ENCODE results near the gene NOTCH1.
A peak's percentile ranks its signal among the peaks of the same experiment; 100 is the strongest.

The NOTCH1 gene

DNA sequence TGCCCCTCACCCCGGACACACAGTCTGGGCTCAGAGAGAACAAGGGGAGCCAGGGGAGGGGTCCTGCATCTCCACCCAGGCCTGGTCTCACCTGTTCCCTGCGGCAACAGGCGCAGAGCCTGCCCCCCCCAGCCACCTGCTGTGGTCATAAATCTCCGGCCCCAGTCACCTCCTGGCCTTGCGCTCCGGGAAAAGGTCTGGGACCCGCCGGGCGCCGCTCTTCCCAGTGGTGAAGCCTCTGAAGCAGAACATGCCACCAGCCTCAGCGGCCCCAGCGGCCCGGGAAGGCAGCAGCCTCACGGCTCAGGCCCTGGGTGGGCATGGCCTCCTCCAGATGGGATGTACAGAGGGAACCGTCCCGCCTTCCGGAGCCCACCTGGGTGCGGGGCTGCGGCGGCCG lies 20.6 kb downstream of the NOTCH1 start:
- Histone ChIP-seq H3K36me3 (ENCODE audit: insufficient read depth, low read length) (no peaks in the 10 kb centered on the region), H3K27ac (no peak overlapping the region), H3K9me3 (ENCODE audit: low read depth, low read length) (no peaks in the 10 kb centered on the region), H3K9ac (ENCODE audit: insufficient read length) (no peak overlapping the region), H3K4me3 (no peak overlapping the region)
- TF ChIP-seq FOXP2 (optimal IDR thresholded peaks at IDR 0.05; ENCODE audit: control extremely low read depth, extremely low read length, insufficient read depth) (no peak), POLR2AphosphoS5 (IDR thresholded peaks at IDR 0.05; ENCODE audit: borderline replicate concordance, low read depth, low read length) (no peak), EZH2 (IDR thresholded peaks at IDR 0.05) (no peak)
- no peak for DNase-seq (ENCODE audit: low read depth, low spot score)

DNA sequence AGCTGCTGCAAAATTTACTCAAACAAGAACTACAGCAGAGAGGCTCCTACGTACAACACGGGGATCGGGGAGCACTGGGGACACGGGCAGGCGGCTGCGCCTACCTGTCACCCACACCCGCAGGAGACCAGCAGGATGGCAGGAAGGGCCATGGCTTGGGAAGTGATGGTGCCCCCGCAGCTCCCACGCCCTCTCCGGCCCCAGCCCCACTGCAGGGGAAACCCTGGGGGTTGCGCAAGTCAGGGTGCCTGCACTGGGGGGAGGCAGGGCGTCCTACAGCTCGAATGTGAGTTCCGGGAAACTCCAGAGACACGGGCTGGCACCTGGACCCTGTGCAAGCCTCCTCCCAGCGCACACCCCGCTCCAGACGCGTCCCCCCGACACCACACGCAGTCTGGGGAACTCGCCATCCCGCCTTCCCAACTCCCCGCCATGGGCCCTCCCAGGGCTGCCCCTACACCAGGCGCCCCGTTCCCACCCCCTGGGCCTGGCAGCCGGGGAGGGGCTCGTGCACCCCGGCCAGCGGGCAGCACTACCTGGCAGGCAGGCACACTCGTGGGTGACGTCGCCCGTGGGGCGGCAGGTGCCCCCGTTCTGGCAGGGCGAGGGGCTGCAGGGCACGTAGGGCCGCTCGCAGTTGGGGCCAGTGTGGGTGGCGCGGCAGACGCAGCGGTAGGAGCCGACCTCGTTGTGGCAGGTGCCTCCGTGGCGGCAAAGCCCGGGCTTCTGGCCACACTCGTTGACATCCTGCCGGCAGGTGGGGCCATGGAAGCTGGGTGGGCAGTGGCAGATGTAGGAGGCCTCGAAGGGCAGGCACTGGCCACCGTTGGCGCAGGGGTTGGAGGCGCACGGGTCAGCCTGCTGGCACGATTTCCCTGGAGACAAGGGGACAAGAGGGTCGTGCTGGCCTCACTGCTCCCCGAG lies 23.3 kb downstream of the NOTCH1 start:
- Histone ChIP-seq H3K27ac (no peak overlapping the region), H3K9me3 (ENCODE audit: low read depth, low read length) (no peaks in the 10 kb centered on the region), H3K9ac (ENCODE audit: insufficient read length) (no peak overlapping the region), H3K4me3 (no peak overlapping the region), H3K36me3 (ENCODE audit: insufficient read depth, low read length) (peaks cover 9% of the 10 kb centered on the region; the same call in 1 of the 2 replicates)
- DNase-seq (ENCODE audit: low read depth, low spot score) = no peak
- TF ChIP-seq POLR2AphosphoS5 (IDR thresholded peaks at IDR 0.05; ENCODE audit: borderline replicate concordance, low read depth, low read length) (no peak), FOXP2 (optimal IDR thresholded peaks at IDR 0.05; ENCODE audit: control extremely low read depth, extremely low read length, insufficient read depth) (no peak), EZH2 (IDR thresholded peaks at IDR 0.05) (no peak)

DNA sequence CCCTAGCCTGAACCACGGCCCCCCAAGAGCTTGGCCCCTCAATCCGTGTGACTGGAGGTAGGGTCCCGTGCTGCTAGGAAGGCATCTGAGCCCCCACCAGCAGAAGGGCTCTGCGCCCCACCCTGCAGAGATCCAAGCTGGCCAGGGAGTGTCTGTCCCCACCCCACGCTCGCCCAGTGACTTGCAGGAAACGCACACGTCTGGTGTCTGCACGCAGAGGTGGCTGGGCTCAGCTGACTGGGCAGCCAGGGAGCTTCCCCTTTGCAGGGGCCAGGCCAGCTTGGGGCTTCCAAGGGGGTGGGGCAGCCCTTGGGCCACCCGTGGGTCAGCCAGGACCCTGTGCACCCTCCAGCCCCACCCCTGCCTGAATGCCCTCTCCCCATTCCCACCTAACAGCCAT lies 24.3 kb downstream of the NOTCH1 start:
- no peak overlapping the region for H3K9ac ChIP-seq (ENCODE audit: insufficient read length)
- no peaks in the 10 kb centered on the region for H3K9me3 ChIP-seq (ENCODE audit: low read depth, low read length)
- no peak for TF ChIP-seq FOXP2 (optimal IDR thresholded peaks at IDR 0.05; ENCODE audit: control extremely low read depth, extremely low read length, insufficient read depth)
- TF ChIP-seq EZH2 (IDR thresholded peaks at IDR 0.05) = no peak
- no peak for TF ChIP-seq POLR2AphosphoS5 (IDR thresholded peaks at IDR 0.05; ENCODE audit: borderline replicate concordance, low read depth, low read length)
- peaks cover 9% of the 10 kb centered on the region; the same call in 1 of the 2 replicates for H3K36me3 ChIP-seq (ENCODE audit: insufficient read depth, low read length)
- no peak for DNase-seq (ENCODE audit: low read depth, low spot score)
- no peak overlapping the region for H3K27ac ChIP-seq
- H3K4me3 ChIP-seq = no peak overlapping the region

DNA sequence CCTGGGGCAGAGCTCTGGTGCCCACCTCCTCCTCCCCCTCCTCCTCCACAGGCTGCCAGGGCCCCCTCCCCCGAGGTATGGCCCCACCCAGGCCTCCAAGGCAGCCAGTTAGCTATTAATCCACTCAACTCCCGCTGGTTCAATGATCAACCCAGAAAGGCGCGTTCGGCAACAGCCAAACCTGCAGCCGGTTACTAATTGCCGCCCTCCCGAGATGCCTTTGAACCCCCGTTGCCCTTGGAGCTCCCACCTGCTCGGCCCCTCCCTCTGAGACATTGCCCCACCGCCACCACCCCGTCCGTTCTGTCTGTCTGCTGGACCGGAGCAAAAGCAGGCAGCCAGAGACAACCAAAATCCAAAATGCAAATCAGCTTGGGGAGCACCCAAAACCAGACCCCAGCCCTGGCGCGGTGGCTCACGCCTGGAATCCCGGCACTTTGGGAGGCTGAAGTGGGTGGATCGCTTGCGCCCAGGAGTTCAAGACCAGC lies 25.8 kb downstream of the NOTCH1 start:
- Histone ChIP-seq H3K36me3 (ENCODE audit: insufficient read depth, low read length) (peaks cover 12% of the 10 kb centered on the region; the same call in 1 of the 2 replicates), H3K27ac (peak overlapping the region; percentile 38), H3K9me3 (ENCODE audit: low read depth, low read length) (no peaks in the 10 kb centered on the region), H3K9ac (ENCODE audit: insufficient read length) (no peak overlapping the region), H3K4me3 (peak overlapping the region; percentile 52)
- TF ChIP-seq FOXP2 (optimal IDR thresholded peaks at IDR 0.05; ENCODE audit: control extremely low read depth, extremely low read length, insufficient read depth) = no peak
- TF ChIP-seq POLR2AphosphoS5 (IDR thresholded peaks at IDR 0.05; ENCODE audit: borderline replicate concordance, low read depth, low read length) = no peak
- no peak for DNase-seq (ENCODE audit: low read depth, low spot score)

DNA sequence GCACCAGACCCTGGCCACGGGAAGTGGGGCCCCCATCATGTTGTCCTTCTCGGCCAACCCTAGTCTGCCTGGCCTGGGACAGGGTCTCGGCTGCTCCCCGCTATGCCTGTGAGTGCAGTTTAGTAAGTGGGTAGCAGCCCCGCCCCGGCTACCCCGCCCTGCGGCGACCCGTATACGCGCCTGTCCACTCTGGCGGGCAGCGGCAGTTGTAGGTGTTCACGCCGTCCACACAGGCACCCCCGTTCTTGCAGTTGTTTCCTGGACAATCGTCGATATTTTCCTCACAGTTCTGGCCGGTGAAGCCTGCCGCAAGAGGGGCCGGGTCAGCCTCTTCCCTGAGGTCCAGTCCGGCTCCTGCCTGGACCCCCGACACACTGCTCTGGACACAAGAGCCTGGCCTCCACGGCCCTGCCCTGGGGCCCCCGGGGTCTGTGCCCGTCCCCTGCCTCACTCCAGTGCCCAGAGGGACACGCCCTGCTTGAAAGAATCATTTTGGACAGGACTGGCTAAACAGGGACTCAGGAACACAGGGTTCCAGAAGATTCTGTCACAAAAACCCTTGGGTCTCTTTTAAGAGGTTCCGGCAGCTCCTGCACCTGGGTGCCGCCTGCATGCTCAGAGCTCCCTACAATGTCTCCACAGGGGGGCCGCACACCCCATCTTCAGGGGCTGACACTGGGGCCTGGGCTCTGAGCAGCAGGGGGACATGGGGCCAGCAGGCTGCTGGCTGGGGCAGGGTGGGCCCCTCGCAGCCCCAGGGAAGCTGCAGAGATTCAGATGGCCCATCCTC lies 26.4 kb downstream of the NOTCH1 start:
- no peaks in the 10 kb centered on the region for H3K9me3 ChIP-seq (ENCODE audit: low read depth, low read length)
- H3K27ac ChIP-seq = peak overlapping the region; percentile 71
- H3K4me3 ChIP-seq = peak overlapping the region; percentile 52
- H3K36me3 ChIP-seq (ENCODE audit: insufficient read depth, low read length) = peaks cover 13% of the 10 kb centered on the region; the same call in 1 of the 2 replicates
- no peak for DNase-seq (ENCODE audit: low read depth, low spot score)
- TF ChIP-seq EZH2 (IDR thresholded peaks at IDR 0.05) = no peak
- TF ChIP-seq FOXP2 (optimal IDR thresholded peaks at IDR 0.05; ENCODE audit: control extremely low read depth, extremely low read length, insufficient read depth) = no peak
- TF ChIP-seq POLR2AphosphoS5 (IDR thresholded peaks at IDR 0.05; ENCODE audit: borderline replicate concordance, low read depth, low read length) = no peak
- no peak overlapping the region for H3K9ac ChIP-seq (ENCODE audit: insufficient read length)

DNA sequence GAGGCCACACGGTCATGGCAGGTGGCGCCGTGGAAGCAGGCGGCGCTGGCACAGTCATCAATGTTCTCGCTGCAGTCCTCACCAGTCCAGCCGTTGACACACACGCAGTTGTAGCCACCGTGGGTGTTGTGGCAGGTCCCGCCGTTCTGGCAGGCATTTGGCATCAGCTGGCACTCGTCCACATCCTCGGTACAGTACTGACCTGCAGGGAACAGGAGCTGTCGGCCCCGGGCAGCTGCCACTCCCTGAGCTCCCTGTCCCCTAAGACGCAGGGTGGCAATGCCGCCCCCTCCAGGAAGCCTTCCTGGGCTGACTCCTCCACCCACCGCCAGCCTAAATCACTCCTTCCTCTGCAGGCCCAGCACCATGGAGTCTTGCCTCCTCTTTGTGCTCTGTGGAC lies 27.2 kb downstream of the NOTCH1 start:
- H3K27ac ChIP-seq = no peak overlapping the region
- H3K36me3 ChIP-seq (ENCODE audit: insufficient read depth, low read length) = peaks cover 13% of the 10 kb centered on the region; the same call in 1 of the 2 replicates
- TF ChIP-seq FOXP2 (optimal IDR thresholded peaks at IDR 0.05; ENCODE audit: control extremely low read depth, extremely low read length, insufficient read depth) = no peak
- TF ChIP-seq EZH2 (IDR thresholded peaks at IDR 0.05) = no peak
- TF ChIP-seq POLR2AphosphoS5 (IDR thresholded peaks at IDR 0.05; ENCODE audit: borderline replicate concordance, low read depth, low read length) = no peak
- DNase-seq (ENCODE audit: low read depth, low spot score) = no peak
- H3K9ac ChIP-seq (ENCODE audit: insufficient read length) = no peak overlapping the region
- H3K4me3 ChIP-seq = no peak overlapping the region
- no peaks in the 10 kb centered on the region for H3K9me3 ChIP-seq (ENCODE audit: low read depth, low read length)

DNA sequence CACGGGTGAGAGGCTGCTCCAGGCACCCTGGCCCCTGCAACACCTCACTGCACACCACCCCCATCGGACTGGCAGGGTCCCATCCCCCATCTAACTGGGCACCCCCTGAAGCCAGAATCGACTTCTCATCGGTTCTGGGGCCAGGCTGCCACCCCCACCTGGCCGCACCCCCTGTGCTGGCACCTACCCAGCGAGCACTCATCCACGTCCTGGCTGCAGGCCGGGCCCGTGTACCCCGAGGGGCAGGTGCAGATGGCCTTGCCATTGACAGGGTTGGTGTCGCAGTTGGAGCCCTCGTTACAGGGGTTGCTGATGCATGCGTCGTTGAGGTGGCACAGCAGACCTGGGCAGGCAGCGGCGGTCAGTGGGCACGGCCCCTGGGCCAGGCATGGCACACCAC lies 27.9 kb downstream of the NOTCH1 start:
- H3K4me3 ChIP-seq = no peak overlapping the region
- no peak overlapping the region for H3K27ac ChIP-seq
- no peak for TF ChIP-seq POLR2AphosphoS5 (IDR thresholded peaks at IDR 0.05; ENCODE audit: borderline replicate concordance, low read depth, low read length)
- no peak for TF ChIP-seq EZH2 (IDR thresholded peaks at IDR 0.05)
- TF ChIP-seq FOXP2 (optimal IDR thresholded peaks at IDR 0.05; ENCODE audit: control extremely low read depth, extremely low read length, insufficient read depth) = no peak
- H3K9ac ChIP-seq (ENCODE audit: insufficient read length) = no peak overlapping the region
- peaks cover 18% of the 10 kb centered on the region for H3K36me3 ChIP-seq (ENCODE audit: insufficient read depth, low read length)
- no peak for DNase-seq (ENCODE audit: low read depth, low spot score)
- H3K9me3 ChIP-seq (ENCODE audit: low read depth, low read length) = no peaks in the 10 kb centered on the region

Measured in SK-N-MC (cell line).